Neuronal stem cell (in vitro differentiated cells): ENCODE measurements around the gene GPT2.

Experiments used
- DNase-seq: peaks from one replicate; pipeline ENCODE4 v3.0.0-alpha.2; 2013; ENCODE audit warnings: low spot score
- H2AFZ ChIP-seq: one replicate; pipeline ENCODE4 v1.6.1; 2013; ENCODE audit warnings: mild to moderate bottlenecking, low read length, inconsistent platforms
- H2AK5ac ChIP-seq: 2 replicates; pipeline ENCODE4 v1.6.1; 2013; ENCODE audit warnings: low read depth, mild to moderate bottlenecking, inconsistent platforms, low read length, moderate library complexity, mixed read lengths
- H2BK120ac ChIP-seq: 2 replicates; pipeline ENCODE4 v1.6.1; 2013; ENCODE audit warnings: low read depth, mild to moderate bottlenecking, inconsistent platforms, low read length, moderate library complexity, mixed read lengths
- H2BK12ac ChIP-seq: one replicate; pipeline ENCODE4 v1.6.1; 2013; ENCODE audit warnings: low read length, inconsistent platforms
- H2BK15ac ChIP-seq: 2 replicates; pipeline ENCODE4 v1.6.1; 2013; ENCODE audit warnings: mild to moderate bottlenecking, low read length, inconsistent platforms, mixed read lengths
- H2BK5ac ChIP-seq: one replicate; pipeline ENCODE4 v1.6.1; 2013; ENCODE audit warnings: inconsistent platforms, mild to moderate bottlenecking, low read length, moderate library complexity
- H3K14ac ChIP-seq: one replicate; pipeline ENCODE4 v1.6.1; 2013; ENCODE audit warnings: low read length, inconsistent platforms
- H3K18ac ChIP-seq: 2 replicates; pipeline ENCODE4 v1.6.1; 2013; ENCODE audit warnings: low read length, inconsistent platforms
- H3K23ac ChIP-seq: 2 replicates; pipeline ENCODE4 v1.6.1; 2013; ENCODE audit warnings: low read depth, mild to moderate bottlenecking, mixed read lengths, low read length, inconsistent platforms; ENCODE audit not compliant: poor library complexity
- H3K27ac ChIP-seq: replicated peaks from 3 replicates; pipeline ENCODE4 v1.5.1; 2013; ENCODE audit warnings: low read length, inconsistent platforms
- H3K27me3 ChIP-seq, 3 experiments: 2 replicates each; pipeline ENCODE4 v1.6.1; 2013; ENCODE audit warnings: low read length in 3 of 3, mild to moderate bottlenecking in 2 of 3, inconsistent platforms in 1 of 3, low read depth in 1 of 3, mixed read lengths in 1 of 3, moderate library complexity in 1 of 3; ENCODE audit not compliant: control insufficient read depth in 3 of 3, insufficient read depth in 3 of 3
- H3K36me3 ChIP-seq, 2 donors: replicated peaks in 1 of 2; 2 replicates each; pipeline ENCODE4 v1.6.1; 2013; ENCODE audit warnings: low read length in 2 of 2; ENCODE audit not compliant: control insufficient read depth in 2 of 2, insufficient read depth in 2 of 2
- H3K4ac ChIP-seq: 2 replicates; pipeline ENCODE4 v1.6.1; 2013; ENCODE audit warnings: inconsistent platforms, mild to moderate bottlenecking, low read length, moderate library complexity
- H3K4me1 ChIP-seq, 2 donors: 1 replicate in 1 of 2; 2 replicates in 1 of 2; pipeline ENCODE4 v1.6.1; 2013; ENCODE audit warnings: low read length in 2 of 2, low read depth in 1 of 2; ENCODE audit not compliant: control insufficient read depth in 2 of 2, insufficient read depth in 1 of 2
- H3K4me2 ChIP-seq: one replicate; pipeline ENCODE4 v1.6.1; 2013; ENCODE audit warnings: mild to moderate bottlenecking, low read length, inconsistent platforms; ENCODE audit not compliant: insufficient read depth, poor library complexity, severe bottlenecking
- H3K4me3 ChIP-seq, 2 donors: 2 replicates each; pipeline ENCODE4 v1.5.1; 2013; ENCODE audit warnings: low read length in 2 of 2, mild to moderate bottlenecking in 2 of 2, inconsistent platforms in 1 of 2, moderate library complexity in 1 of 2
- H3K79me1 ChIP-seq: one replicate; pipeline ENCODE4 v1.6.1; 2013; ENCODE audit warnings: low read depth, mild to moderate bottlenecking, inconsistent platforms, low read length, moderate library complexity
- H3K9ac ChIP-seq: one replicate; pipeline ENCODE4 v1.6.1; 2013; ENCODE audit warnings: mild to moderate bottlenecking, low read depth, low read length, inconsistent platforms; ENCODE audit not compliant: poor library complexity
- H3K9me3 ChIP-seq, 2 donors: replicated peaks in 1 of 2; 2 replicates each; pipeline versions ENCODE3 to v1.6.1; 2013; ENCODE audit warnings: low read length in 2 of 2, mild to moderate bottlenecking in 2 of 2, inconsistent platforms in 1 of 2, low read depth in 1 of 2, mixed read lengths in 1 of 2, moderate library complexity in 1 of 2; ENCODE audit not compliant: control insufficient read depth in 2 of 2, insufficient read depth in 1 of 2
- H4K8ac ChIP-seq: one replicate; pipeline ENCODE4 v1.6.1; 2013; ENCODE audit warnings: low read depth, mild to moderate bottlenecking, inconsistent platforms, low read length, moderate library complexity
- H4K91ac ChIP-seq: one replicate; pipeline ENCODE4 v1.6.1; 2013; ENCODE audit warnings: low read length, low read depth, mild to moderate bottlenecking, inconsistent platforms; ENCODE audit not compliant: poor library complexity
- WGBS, 2 donors: extraction: QIAGEN DNeasy Blood & Tissue Kit; methylation state at CpG; one replicate each; pipeline ENCODE4 v1.1.7; 2013; ENCODE audit warnings: missing lambda C conversion rate in 2 of 2, mixed read lengths in 1 of 2; ENCODE audit not compliant: insufficient read length in 2 of 2, insufficient replicate concordance in 1 of 2; ENCODE audit errors: extremely low coverage in 2 of 2; 5-methylcytosine and 5-hydroxymethylcytosine counted together

GPT2 gene

GRCh38 chr16:46887524-46887854, 3.3 kb downstream of the GPT2 start:
- H3K27ac ChIP-seq, result no peak overlapping the region
- no peak overlapping the region for H2BK5ac ChIP-seq
- no peak overlapping the region for H2AFZ ChIP-seq
- H3K14ac ChIP-seq, result no peak overlapping the region
- H3K4me3 ChIP-seq, result no peak overlapping the region
- H3K79me1 ChIP-seq, result peaks cover 15% of the 10 kb centered on the region
- no CpG with 5 or more reads among the region's 2 CpGs for WGBS, 2 donors
- no peak overlapping the region for H2BK120ac ChIP-seq
- no peak for DNase-seq
- peaks cover 10 to 57% of the 10 kb centered on the region in 2 donors for H3K36me3 ChIP-seq
- H2AK5ac ChIP-seq, result no peak overlapping the region
- H3K27me3 ChIP-seq, result peaks cover 0 to 6% (median 0%) of the 10 kb centered on the region in 3 experiments
- no peak overlapping the region for H3K23ac ChIP-seq
- no peak overlapping the region for H2BK15ac ChIP-seq
- H3K9ac ChIP-seq, result no peak overlapping the region
- H3K9me3 ChIP-seq, result peaks cover 0 to 1% of the 10 kb centered on the region in 2 donors
- H3K4me2 ChIP-seq, result no peak overlapping the region
- H3K4ac ChIP-seq, result no peak overlapping the region
- no peak overlapping the region for H3K18ac ChIP-seq
- no peak overlapping the region for H2BK12ac ChIP-seq
- no peak overlapping the region for H4K8ac ChIP-seq
- peaks cover 13 to 17% of the 10 kb centered on the region in 2 donors for H3K4me1 ChIP-seq
- H4K91ac ChIP-seq, result no peak overlapping the region

GRCh38 chr16:46889245-46889941, 5.2 kb downstream of the GPT2 start:
- no peak overlapping the region for H2AK5ac ChIP-seq
- no CpG with 5 or more reads among the region's 5 CpGs for WGBS, 2 donors
- no peak overlapping the region for H3K9ac ChIP-seq
- no peak overlapping the region for H2BK120ac ChIP-seq
- no peak overlapping the region for H4K8ac ChIP-seq
- H2BK15ac ChIP-seq, result no peak overlapping the region
- H3K27ac ChIP-seq, result no peak overlapping the region
- peaks cover 22% of the 10 kb centered on the region for H3K79me1 ChIP-seq
- H2AFZ ChIP-seq, result no peak overlapping the region
- no peak overlapping the region for H3K14ac ChIP-seq
- no peak overlapping the region for H3K4me3 ChIP-seq
- H3K4ac ChIP-seq, result no peak overlapping the region
- H3K4me2 ChIP-seq, result no peak overlapping the region
- H3K23ac ChIP-seq, result no peak overlapping the region
- H3K4me1 ChIP-seq, result peaks cover 12 to 13% of the 10 kb centered on the region in 2 donors
- H2BK12ac ChIP-seq, result no peak overlapping the region
- H2BK5ac ChIP-seq, result no peak overlapping the region
- H3K27me3 ChIP-seq, result no peaks in the 10 kb centered on the region
- no peak overlapping the region for H4K91ac ChIP-seq
- DNase-seq, result no peak
- peaks cover 12 to 73% of the 10 kb centered on the region in 2 donors for H3K36me3 ChIP-seq
- H3K18ac ChIP-seq, result no peak overlapping the region
- peaks cover 0 to 3% of the 10 kb centered on the region in 2 donors for H3K9me3 ChIP-seq

- no peak overlapping the region for H3K18ac ChIP-seq
- no peak overlapping the region for H3K4me3 ChIP-seq
- H2BK15ac ChIP-seq, result no peak overlapping the region
- H3K9me3 ChIP-seq, result peaks cover 0 to 3% of the 10 kb centered on the region in 2 donors
- H3K27me3 ChIP-seq, result no peaks in the 10 kb centered on the region
- H3K27ac ChIP-seq, result no peak overlapping the region
- H2BK120ac ChIP-seq, result no peak overlapping the region
- no peak overlapping the region for H3K4ac ChIP-seq
- no CpG with 5 or more reads among the region's 5 CpGs for WGBS, 2 donors
- no peak overlapping the region for H3K14ac ChIP-seq
- H3K9ac ChIP-seq, result no peak overlapping the region
- H2BK12ac ChIP-seq, result no peak overlapping the region
- no peak overlapping the region for H2BK5ac ChIP-seq
- no peak overlapping the region for H4K8ac ChIP-seq
- DNase-seq, result no peak
- peaks cover 12 to 74% of the 10 kb centered on the region in 2 donors for H3K36me3 ChIP-seq
- H3K4me1 ChIP-seq, result peaks cover 12 to 14% of the 10 kb centered on the region in 2 donors
- H3K4me2 ChIP-seq, result no peak overlapping the region
- peaks cover 21% of the 10 kb centered on the region for H3K79me1 ChIP-seq
- H2AK5ac ChIP-seq, result no peak overlapping the region
- no peak overlapping the region for H3K23ac ChIP-seq
- no peak overlapping the region for H4K91ac ChIP-seq
- no peak overlapping the region for H2AFZ ChIP-seq
Observed at GRCh38 chr16:46889942-46890300, 5.8 kb downstream of the GPT2 start.

- Histone ChIP-seq H4K91ac (no peak overlapping the region), H3K4me3 (no peak overlapping the region), H2BK120ac (no peak overlapping the region), H2AFZ (no peak overlapping the region), H3K36me3 (peaks cover 10 to 69% of the 10 kb centered on the region in 2 donors), H3K14ac (no peak overlapping the region), H4K8ac (no peak overlapping the region), H3K4ac (no peak overlapping the region), H3K4me1 (peaks cover 9% of the 10 kb centered on the region in 2 donors), H2AK5ac (no peak overlapping the region), H3K9ac (no peak overlapping the region), H3K27me3 (no peaks in the 10 kb centered on the region), H2BK5ac (no peak overlapping the region), H2BK15ac (no peak overlapping the region), H3K27ac (no peak overlapping the region), H3K4me2 (no peak overlapping the region), H2BK12ac (no peak overlapping the region), H3K23ac (no peak overlapping the region), H3K9me3 (peaks cover 0 to 3% of the 10 kb centered on the region in 2 donors), H3K18ac (no peak overlapping the region), H3K79me1 (peaks cover 28% of the 10 kb centered on the region)
- WGBS, 2 donors, result no CpG with 5 or more reads among the region's 1 CpG
- no peak for DNase-seq
Observed at GRCh38 chr16:46891910-46892309, 7.7 kb downstream of the GPT2 start.
